GM12878 (cell line): ENCODE results near the gene NCL. TPM values are rescaled to one million over a fixed set of nuclear protein-coding genes. Genes with fewer than 3 reads are reported as not detected.

Source experiments
- CBX5 ChIP-seq: sonication (generic); IDR thresholded peaks from 2 replicates; pipeline ENCODE4 v1.6.1; 2016; ENCODE audit warnings: low read depth, moderate library complexity, mild to moderate bottlenecking, inconsistent platforms
- E2F4 ChIP-seq: IDR thresholded peaks from 2 replicates; pipeline ENCODE4 v1.6.1; 2012; ENCODE audit warnings: low read depth, low read length, improper control_type of control experiment
- EZH2 ChIP-seq: IDR thresholded peaks from 2 replicates; pipeline ENCODE4 v1.6.1; 2012; ENCODE audit warnings: low read depth, mild to moderate bottlenecking, control low read depth, inconsistent platforms, low read length, borderline replicate concordance; ENCODE audit not compliant: control insufficient read depth
- GATAD2B ChIP-seq: fragments of 450-650 bp; conservative IDR thresholded peaks from 2 replicates; pipeline ENCODE4 v1.6.1; 2017; ENCODE audit warnings: low read depth, mild to moderate bottlenecking, moderate library complexity
- HDAC2 ChIP-seq: fragments of 200-600 bp; sonication (generic); IDR thresholded peaks from 2 replicates; pipeline ENCODE4 v1.6.1; 2017
- HDGF ChIP-seq: fragments of 450-650 bp; IDR thresholded peaks from 2 replicates; pipeline ENCODE4 v1.6.1; 2016; ENCODE audit warnings: antibody characterized with exemption
- IKZF1 ChIP-seq: fragments of 450-650 bp; conservative IDR thresholded peaks from 2 replicates; pipeline ENCODE4 v1.6.1; 2017; ENCODE audit warnings: antibody characterized with exemption, mild to moderate bottlenecking
- KDM1A ChIP-seq: fragments of 200-600 bp; sonication (generic); IDR thresholded peaks from 2 replicates; pipeline ENCODE4 v1.6.1; 2016; ENCODE audit warnings: borderline replicate concordance
- MAX ChIP-seq: IDR thresholded peaks from 2 replicates; pipeline ENCODE4 v1.6.1; 2012; ENCODE audit warnings: low read depth, low read length, improper control_type of control experiment
- MTA2 ChIP-seq: fragments of 450-650 bp; IDR thresholded peaks from 2 replicates; pipeline ENCODE4 v1.6.1; 2016; ENCODE audit warnings: low read depth, mild to moderate bottlenecking, moderate library complexity
- MYC ChIP-seq: IDR thresholded peaks from 2 replicates; pipeline ENCODE4 v1.6.1; 2011; ENCODE audit warnings: mild to moderate bottlenecking, low read length, moderate library complexity, inconsistent platforms; ENCODE audit not compliant: insufficient read depth, insufficient replicate concordance, insufficient read length, severe bottlenecking
- NR2C1 ChIP-seq: fragments of 450-650 bp; IDR thresholded peaks from 2 replicates; pipeline ENCODE4 v1.6.1; 2017; ENCODE audit warnings: antibody characterized with exemption, mild to moderate bottlenecking, moderate library complexity
- NR2C2 ChIP-seq: IDR thresholded peaks from 2 replicates; pipeline ENCODE4 v1.6.1; 2011; ENCODE audit warnings: borderline replicate concordance, low read depth; ENCODE audit not compliant: control insufficient read depth, insufficient read length
- POLR2A ChIP-seq: IDR thresholded peaks from 2 replicates; pipeline ENCODE4 v1.6.1; 2011; ENCODE audit warnings: low read depth, mild to moderate bottlenecking, low read length
- POLR2AphosphoS5 ChIP-seq: IDR thresholded peaks from 2 replicates; pipeline ENCODE4 v1.6.1; 2011; ENCODE audit warnings: mild to moderate bottlenecking, low read length, inconsistent platforms
- RB1 ChIP-seq: fragments of 450-650 bp; formaldehyde crosslinking; IDR thresholded peaks from 2 replicates; pipeline ENCODE4 v1.6.1; 2017; ENCODE audit warnings: mild to moderate bottlenecking, borderline replicate concordance
- REST ChIP-seq: IDR thresholded peaks from 2 replicates; pipeline ENCODE4 v1.6.1; 2012; ENCODE audit warnings: mild to moderate bottlenecking, low read depth, low read length
- STAT1 ChIP-seq: fragments of 450-650 bp; conservative IDR thresholded peaks from 2 replicates; pipeline ENCODE4 v1.6.1; 2014; ENCODE audit warnings: antibody characterized with exemption, mild to moderate bottlenecking
- STAT3 ChIP-seq: IDR thresholded peaks from 2 replicates; pipeline ENCODE4 v1.6.1; 2011; ENCODE audit warnings: low read depth, low read length, improper control_type of control experiment
- USF1 ChIP-seq: IDR thresholded peaks from 2 replicates; pipeline ENCODE4 v1.6.1; 2011; ENCODE audit warnings: borderline replicate concordance, low read depth, mild to moderate bottlenecking, moderate library complexity, mixed read lengths, low read length; ENCODE audit not compliant: insufficient read depth; ENCODE audit errors: extremely low read length
- USF2 ChIP-seq: IDR thresholded peaks from 2 replicates; pipeline ENCODE4 v1.6.1; 2011; ENCODE audit warnings: low read depth, low read length, improper control_type of control experiment, borderline replicate concordance
- ZBTB33 ChIP-seq: fragments of 450-650 bp; IDR thresholded peaks from 2 replicates; pipeline ENCODE4 v1.6.1; 2017; ENCODE audit warnings: mild to moderate bottlenecking
- ZNF384 ChIP-seq: IDR thresholded peaks from 2 replicates; pipeline ENCODE4 v1.6.1; 2012; ENCODE audit warnings: low read depth, mild to moderate bottlenecking, low read length, improper control_type of control experiment, borderline replicate concordance
- polyA plus RNA-seq, 11 experiments: library from polyadenylated mRNA; depleted of rRNA in 4 of 11; unstranded in 6 of 11; stranded (reverse) in 5 of 11; fragments of >200 nt; fragmentation: Nextera tagmentation in 4 of 11; fragmentation: Illumina TruSeq in 1 of 11; extraction: Ambion mirVana in 4 of 11; extraction: Trizol in 1 of 11; gene quantifications; 1 replicate in 1 of 11; 2 replicates in 10 of 11; pipeline versions ENCODE4 v1.2.1 to v1.2.3, GENCODE V29; 2011 to 2016; ENCODE audit warnings: inconsistent platforms in 2 of 11, missing spikeins in 2 of 11, low read depth in 1 of 11
- total RNA-seq, 4 experiments: library from RNA; depleted of rRNA in 3 of 4; stranded (reverse); fragments of >200 nt in 3 of 4; fragmentation: Illumina TruSeq in 1 of 4; extraction: Trizol in 1 of 4; gene quantifications; 2 replicates each; pipeline versions ENCODE4 v1.2.1 to v1.2.3, GENCODE V29; 2013 to 2021

Gene NCL
- total and polyA plus RNA-seq, 10 of the 15 experiments (the other 5 are each of a cell fraction or from before 2014, with no cell fraction given), result 123 to 1,207 (median 529) TPM

GRCh38 chr2:231482806-231483391, 18.6 kb upstream of the NCL start (continued):
- no peak for TF ChIP-seq USF1
- no peak for TF ChIP-seq MYC
- no peak for TF ChIP-seq KDM1A
- no peak; the same call in 1 of the 2 replicates for TF ChIP-seq POLR2AphosphoS5
- TF ChIP-seq NR2C1, result no peak
- TF ChIP-seq MTA2, result no peak
- TF ChIP-seq E2F4, result no peak
- TF ChIP-seq IKZF1, result peak; percentile 82
- no peak for TF ChIP-seq HDGF
- TF ChIP-seq USF2, result no peak
- TF ChIP-seq STAT1, result no peak
- TF ChIP-seq REST, result no peak
- no peak for TF ChIP-seq CBX5
- no peak for TF ChIP-seq EZH2
- peak; percentile 90 for TF ChIP-seq GATAD2B
- TF ChIP-seq ZBTB33, result no peak
- peak; percentile 88; the same call in 1 of the 2 replicates for TF ChIP-seq RB1
- no peak for TF ChIP-seq NR2C2
- TF ChIP-seq STAT3, result no peak
- no peak for TF ChIP-seq MAX
- no peak for TF ChIP-seq ZNF384
- no peak for TF ChIP-seq HDAC2
- peak; percentile 80 for TF ChIP-seq POLR2A
